Suprapubic skin (tissue), 4 donors: ENCODE measurements around the gene EVX1. TPM values are rescaled to one million over a fixed set of nuclear protein-coding genes. Genes with fewer than 3 reads are reported as not detected.

Experiments used
- DNase-seq, 2 donors: peaks; one replicate each; pipeline ENCODE4 v3.0.0-alpha.2; 2019; ENCODE audit warnings: low spot score in 2 of 2
- H3K27ac ChIP-seq: fragments of 200-600 bp; sonication (generic); one replicate; pipeline ENCODE4 v1.5.1; 2019
- H3K27me3 ChIP-seq: fragments of 200-600 bp; sonication (generic); one replicate; pipeline ENCODE4 v1.5.1; 2019
- H3K36me3 ChIP-seq: fragments of 200-600 bp; sonication (generic); one replicate; pipeline ENCODE4 v1.5.1; 2019
- H3K4me1 ChIP-seq: fragments of 200-600 bp; sonication (generic); one replicate; pipeline ENCODE4 v1.5.1; 2019
- H3K4me3 ChIP-seq: fragments of 200-600 bp; sonication (generic); one replicate; pipeline ENCODE4 v1.5.1; 2019; ENCODE audit warnings: mild to moderate bottlenecking
- H3K9me3 ChIP-seq: fragments of 200-600 bp; sonication (generic); one replicate; pipeline ENCODE4 v1.5.1; 2019
- CTCF ChIP-seq, 2 donors: fragments of 200-600 bp in 1 of 2; fragments of 450-650 bp in 1 of 2; sonication (generic) in 1 of 2; IDR thresholded peaks; one replicate each; pipeline ENCODE4 v1.5.1; 2016 to 2019; ENCODE audit warnings: antibody characterized with exemption in 2 of 2, mild to moderate bottlenecking in 1 of 2, moderate library complexity in 1 of 2
- EP300 ChIP-seq: sonication (generic); formaldehyde crosslinking; IDR thresholded peaks from one replicate; pipeline ENCODE4 v1.6.1; 2017; ENCODE audit warnings: antibody characterized with exemption
- POLR2A ChIP-seq, 2 donors: fragments of 450-650 bp; IDR thresholded peaks; one replicate each; pipeline ENCODE4 v1.6.1; 2017; ENCODE audit warnings: antibody characterized with exemption in 2 of 2, mild to moderate bottlenecking in 2 of 2, moderate library complexity in 2 of 2
- POLR2AphosphoS5 ChIP-seq, 3 donors: sonication (generic); formaldehyde crosslinking; IDR thresholded peaks; one replicate each; pipeline ENCODE4 v1.6.1; 2017; ENCODE audit warnings: antibody characterized with exemption in 3 of 3
- WGBS: methylation state at CpG from one replicate; pipeline ENCODE4 v1.1.5; 2018; 5-methylcytosine and 5-hydroxymethylcytosine counted together
- total RNA-seq, 4 donors: library from RNA; depleted of rRNA; stranded (reverse); fragments of >200 nt; gene quantifications; one replicate each; pipeline ENCODE4 v1.1.0, GENCODE V29; 2016

Gene EVX1
- total RNA-seq, 4 donors from 2014 or later: not detected

GRCh38 chr7:27224983-27225934 is 17.3 kb upstream of the EVX1 start:
- TF ChIP-seq CTCF (IDR thresholded peaks at IDR 0.05): no peak
- no peak for TF ChIP-seq POLR2AphosphoS5 (IDR thresholded peaks at IDR 0.05)
- no peak for TF ChIP-seq EP300
- peaks cover 8% of the 10 kb centered on the region for H3K4me1 ChIP-seq
- no peak overlapping the region for H3K4me3 ChIP-seq
- no peaks in the 10 kb centered on the region for H3K36me3 ChIP-seq
- no peak overlapping the region for H3K27ac ChIP-seq
- 16% methylated on average over 32 of the region's 61 CpGs for WGBS
- H3K9me3 ChIP-seq: no peaks in the 10 kb centered on the region
- H3K27me3 ChIP-seq: peaks cover 78% of the 10 kb centered on the region
- no peak for DNase-seq

GRCh38 chr7:27229448-27229847 is 13.2 kb upstream of the EVX1 start:
- 87% methylated on average over 4 of the region's 4 CpGs for WGBS
- Histone ChIP-seq H3K4me3 (no peak overlapping the region), H3K27ac (no peak overlapping the region), H3K4me1 (peaks cover 8% of the 10 kb centered on the region), H3K36me3 (no peaks in the 10 kb centered on the region), H3K9me3 (no peaks in the 10 kb centered on the region), H3K27me3 (peaks cover 52% of the 10 kb centered on the region)
- no peak for DNase-seq
- TF ChIP-seq POLR2A (IDR thresholded peaks at IDR 0.05) (no peak), CTCF (IDR thresholded peaks at IDR 0.05) (no peak), POLR2AphosphoS5 (IDR thresholded peaks at IDR 0.05) (no peak), EP300 (no peak)

GRCh38 chr7:27235387-27236311 is 7.0 kb upstream of the EVX1 start:
- Histone ChIP-seq H3K27me3 (peaks cover 76% of the 10 kb centered on the region), H3K9me3 (no peaks in the 10 kb centered on the region), H3K36me3 (no peaks in the 10 kb centered on the region), H3K4me1 (peaks cover 23% of the 10 kb centered on the region), H3K27ac (no peak overlapping the region), H3K4me3 (peak overlapping the region; percentile 46)
- 10% methylated on average over 46 of the region's 66 CpGs for WGBS
- TF ChIP-seq POLR2AphosphoS5 (IDR thresholded peaks at IDR 0.05) (no peak), CTCF (IDR thresholded peaks at IDR 0.05) (peak in 1 of 2 donors; percentile 8)
- no peak for DNase-seq

GRCh38 chr7:27237735-27238334 is 4.8 kb upstream of the EVX1 start:
- Histone ChIP-seq H3K36me3 (no peaks in the 10 kb centered on the region), H3K27ac (no peak overlapping the region), H3K27me3 (peaks cover 88% of the 10 kb centered on the region), H3K9me3 (no peaks in the 10 kb centered on the region), H3K4me1 (peaks cover 29% of the 10 kb centered on the region), H3K4me3 (no peak overlapping the region)
- no peak for TF ChIP-seq EP300
- TF ChIP-seq POLR2AphosphoS5 (IDR thresholded peaks at IDR 0.05): no peak
- no peak for TF ChIP-seq CTCF (IDR thresholded peaks at IDR 0.05)
- TF ChIP-seq POLR2A (IDR thresholded peaks at IDR 0.05): no peak
- DNase-seq: no peak
- WGBS: 100% methylated on average over 1 of the region's 1 CpG
